Activated effector memory CD4-positive, alpha-beta T cell treated with Interleukin-2 at 50 U/mL for 16 hours (primary cell): ENCODE results near the gene SFXN1.
"Not testable (repeated sequence)": the region's sequence is repeated elsewhere in the genome, so short reads cannot be mapped to it uniquely, and the experiment has no call there.

ENCODE experiments used
- DNase-seq: peaks from one replicate; pipeline ENCODE4 v3.0.0-alpha.2; 2020

SFXN1 gene

DNA sequence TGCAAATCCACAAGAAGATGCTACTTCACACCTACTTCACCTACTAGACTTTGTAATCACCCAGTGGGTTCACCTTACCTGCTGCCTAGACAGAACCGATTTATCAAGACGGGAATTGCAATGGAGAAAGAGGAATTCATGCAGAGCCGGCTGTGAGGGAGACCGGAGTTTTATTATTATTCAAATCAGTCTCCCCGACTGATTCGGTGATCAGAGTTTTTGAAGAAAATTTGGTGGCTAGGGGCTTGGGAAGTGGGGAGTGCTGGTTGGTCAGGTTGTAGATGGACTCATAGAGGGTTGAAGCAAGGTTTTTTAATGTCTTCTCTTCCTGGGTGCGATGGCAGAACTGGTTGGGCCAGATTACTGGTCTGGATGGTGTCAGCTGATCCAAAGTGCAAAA lies 23.4 kb downstream of the SFXN1 start:
- DNase-seq: no peak

- not testable (repeated sequence) for DNase-seq
These were observed 29.3 kb downstream of the SFXN1 start for GRCh38 chr5:175507671-175508070.

- DNase-seq: no peak
These were observed 30.5 kb downstream of the SFXN1 start for GRCh38 chr5:175508896-175509295.

GRCh38 chr5:175513297-175513696 lies 34.9 kb downstream of the SFXN1 start:
- DNase-seq: no peak

- no peak for DNase-seq
These were observed 35.4 kb downstream of the SFXN1 start for GRCh38 chr5:175513726-175514125.

- DNase-seq: no peak
These were observed 38.8 kb downstream of the SFXN1 start for GRCh38 chr5:175516933-175517823.

DNA sequence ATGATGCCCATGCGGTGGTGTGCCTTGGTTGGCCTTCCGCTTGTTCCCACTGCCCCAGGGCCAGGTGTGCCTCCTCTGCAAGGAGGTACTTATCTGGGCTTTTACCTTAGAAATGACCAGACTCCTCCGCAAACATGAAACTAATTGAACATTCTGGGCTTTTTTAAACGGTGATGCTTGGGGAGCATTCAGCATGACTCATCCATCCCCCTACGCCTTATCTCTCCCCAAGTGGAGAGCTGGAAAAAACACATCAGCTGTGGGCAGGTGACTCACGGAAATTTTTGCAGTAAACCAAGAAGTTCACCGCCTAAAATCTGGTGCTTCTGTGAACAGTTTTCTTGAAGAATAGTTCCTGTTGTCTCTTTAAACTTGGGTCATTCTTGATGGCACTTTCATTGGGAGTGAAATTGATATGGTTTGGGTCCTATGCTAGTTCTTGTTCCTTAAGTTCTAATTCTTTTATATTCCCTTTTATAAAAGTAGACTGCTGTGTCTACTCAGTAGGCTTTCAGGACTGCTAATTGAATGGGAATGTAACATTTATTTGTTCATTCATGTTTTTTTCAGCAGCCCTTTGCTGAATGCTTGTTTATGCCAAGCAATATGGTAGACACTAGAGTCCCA lies 39.6 kb downstream of the SFXN1 start:
- DNase-seq: peak; percentile 43

DNA sequence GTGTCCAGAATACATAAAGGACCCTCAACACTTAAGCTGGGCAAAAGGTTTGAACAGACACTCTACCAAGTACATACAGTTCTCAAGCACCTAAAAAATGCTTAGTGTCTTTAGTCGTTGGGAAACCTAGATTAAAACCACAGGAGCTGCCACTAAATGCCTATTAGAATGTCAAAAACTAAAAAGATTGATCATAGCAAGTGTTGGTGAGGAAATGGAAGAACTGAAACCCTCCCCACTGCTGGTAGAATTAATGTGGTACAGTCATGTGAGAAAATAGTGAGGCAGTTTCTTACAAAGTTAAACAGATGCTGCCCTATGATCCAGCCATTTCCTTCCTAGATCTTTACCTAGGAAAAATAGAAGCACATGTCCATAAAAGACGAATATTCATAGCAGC lies 40.6 kb downstream of the SFXN1 start:
- DNase-seq: no peak

- DNase-seq: no peak
These were observed 42.0 kb downstream of the SFXN1 start for GRCh38 chr5:175520321-175520720.

DNA sequence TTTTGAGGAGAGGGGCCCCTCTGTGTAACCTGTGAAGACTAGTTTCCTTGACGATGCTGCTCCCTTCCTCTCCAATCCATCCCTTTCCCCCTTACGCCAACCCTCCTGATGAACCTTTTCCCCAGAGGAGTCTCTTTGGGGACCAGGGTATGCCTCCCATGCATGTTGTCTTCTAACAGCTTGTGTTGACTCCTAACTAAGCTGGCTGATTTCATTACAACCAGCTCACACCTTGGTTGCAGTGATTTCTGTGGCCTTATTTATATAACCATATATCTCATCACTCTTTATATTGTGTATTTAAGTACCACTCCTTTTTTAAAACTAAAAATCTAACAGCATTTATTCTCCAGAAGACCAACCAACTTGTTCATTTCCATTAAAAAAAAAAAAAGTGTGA lies 42.5 kb downstream of the SFXN1 start:
- no peak for DNase-seq

- DNase-seq: peak; percentile 18
These were observed 43.0 kb downstream of the SFXN1 start for GRCh38 chr5:175521313-175521833.

DNA sequence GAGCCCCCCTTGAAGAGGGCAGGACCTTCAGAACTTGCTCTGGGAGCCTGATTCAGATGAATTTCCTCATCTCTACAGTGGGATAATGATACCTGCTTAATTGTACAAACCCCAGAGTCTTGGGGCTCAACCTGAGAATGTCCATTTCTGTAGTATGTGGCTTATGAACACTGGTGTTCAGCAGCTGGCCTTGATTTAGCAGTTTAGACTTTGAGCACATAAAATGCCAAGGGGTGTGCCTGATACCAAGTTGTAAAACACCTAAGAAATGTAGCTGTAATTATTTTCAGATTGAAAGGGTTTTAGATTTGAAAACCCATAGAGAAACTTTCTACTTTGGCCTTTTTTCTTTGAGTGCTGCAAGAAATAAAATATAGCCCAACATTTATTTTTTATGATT lies 44.9 kb downstream of the SFXN1 start:
- no peak for DNase-seq

- no peak for DNase-seq
These were observed 45.9 kb downstream of the SFXN1 start for GRCh38 chr5:175524211-175524610.

GRCh38 chr5:175526691-175527090 lies 48.3 kb downstream of the SFXN1 start:
- no peak for DNase-seq

DNA sequence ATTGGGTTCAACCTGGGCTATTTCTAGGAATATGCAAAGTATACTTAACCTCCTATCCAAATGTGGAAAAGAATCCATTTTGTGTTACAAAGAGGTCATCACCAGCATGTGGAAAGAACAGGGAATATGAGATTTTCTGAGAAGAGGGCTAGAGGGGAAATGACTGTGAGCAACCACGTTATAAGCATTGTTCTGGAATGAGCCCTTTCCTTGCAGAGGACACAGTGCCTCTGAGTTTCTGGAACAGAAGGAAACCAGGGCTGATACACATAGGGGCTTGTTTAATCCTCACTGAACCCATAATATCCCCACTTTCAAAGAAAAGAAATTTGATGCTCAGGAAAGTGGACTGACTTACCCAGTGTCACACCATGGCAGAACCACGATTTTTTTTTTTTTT lies 53.0 kb downstream of the SFXN1 start:
- DNase-seq: no peak

- peak; percentile 73 for DNase-seq
These were observed 55.9 kb downstream of the SFXN1 start for GRCh38 chr5:175534070-175534932.

GRCh38 chr5:175535331-175535730 lies 57.0 kb downstream of the SFXN1 start:
- DNase-seq: not testable (repeated sequence)

- DNase-seq: no peak
These were observed 57.4 kb downstream of the SFXN1 start for GRCh38 chr5:175535796-175536195.

GRCh38 chr5:175538576-175538975 lies 60.2 kb downstream of the SFXN1 start:
- no peak for DNase-seq

- no peak for DNase-seq
These were observed 61.6 kb downstream of the SFXN1 start for GRCh38 chr5:175539936-175540335.

DNA sequence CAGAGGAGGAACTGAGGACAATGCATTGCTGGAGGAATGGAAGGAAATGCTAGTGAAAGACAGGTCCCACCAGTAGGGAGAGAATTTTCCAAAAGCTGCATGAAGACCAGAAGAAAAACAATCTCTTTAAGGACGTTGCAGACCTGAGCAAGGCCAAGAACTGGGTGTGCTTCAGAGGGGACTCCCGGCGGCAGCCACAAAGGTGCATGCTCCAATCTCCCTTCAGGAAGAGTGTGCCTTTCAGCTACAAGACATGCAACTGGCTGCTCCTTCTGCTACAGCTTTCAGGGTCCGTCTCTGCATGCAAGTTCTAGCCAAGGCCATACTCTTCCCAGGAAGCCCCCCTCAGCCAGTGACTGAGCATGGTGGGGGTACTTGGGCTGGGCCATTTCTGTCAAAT lies 62.9 kb downstream of the SFXN1 start:
- no peak for DNase-seq

GRCh38 chr5:175542232-175542965 lies 64.0 kb downstream of the SFXN1 start:
- no peak for DNase-seq

- no peak for DNase-seq
These were observed 64.5 kb downstream of the SFXN1 start for GRCh38 chr5:175542966-175543235.
